HG02678 (cell line): ENCODE data around the gene ODAD2.

Experiments used
- ATAC-seq: cut with Tn5 transposase; IDR thresholded peaks from one replicate; pipeline ENCODE4 v1.9.1; 2021; ENCODE audit warnings: mild to moderate bottlenecking, moderate library complexity; ENCODE audit not compliant: unreplicated experiment

Gene ODAD2

GRCh38 chr10:27861781-27862180, 137.1 kb downstream of the ODAD2 start:
- no peak for ATAC-seq

- no peak for ATAC-seq
These were observed 141.3 kb downstream of the ODAD2 start for GRCh38 chr10:27857616-27858015.

GRCh38 chr10:27844223-27844622, 154.7 kb downstream of the ODAD2 start:
- ATAC-seq, result no peak

- ATAC-seq, result no peak
These were observed 160.0 kb downstream of the ODAD2 start for GRCh38 chr10:27838901-27839300.

GRCh38 chr10:27838361-27838760, 160.5 kb downstream of the ODAD2 start:
- ATAC-seq, result no peak

GRCh38 chr10:27834476-27834875, 164.4 kb downstream of the ODAD2 start:
- ATAC-seq, result no peak

- ATAC-seq, result no peak
These were observed 165.1 kb downstream of the ODAD2 start for GRCh38 chr10:27833792-27834191.

GRCh38 chr10:27832826-27833225, 166.1 kb downstream of the ODAD2 start:
- ATAC-seq, result no peak

- ATAC-seq, result no peak
These were observed 172.5 kb downstream of the ODAD2 start for GRCh38 chr10:27826369-27826768.

- no peak for ATAC-seq
These were observed 176.6 kb downstream of the ODAD2 start for GRCh38 chr10:27822301-27822700.

- ATAC-seq, result no peak
These were observed 178.2 kb downstream of the ODAD2 start for GRCh38 chr10:27820637-27821036.

- no peak for ATAC-seq
These were observed 178.9 kb downstream of the ODAD2 start for GRCh38 chr10:27819781-27820531.

GRCh38 chr10:27816320-27816719, 182.6 kb downstream of the ODAD2 start:
- ATAC-seq, result no peak

GRCh38 chr10:27815846-27816245, 183.0 kb downstream of the ODAD2 start:
- ATAC-seq, result no peak

- no peak for ATAC-seq
These were observed 183.6 kb downstream of the ODAD2 start for GRCh38 chr10:27815261-27815660.

- ATAC-seq, result no peak
These were observed 193.7 kb downstream of the ODAD2 start for GRCh38 chr10:27805180-27805579.

GRCh38 chr10:27804136-27804535, 194.7 kb downstream of the ODAD2 start:
- no peak for ATAC-seq

- ATAC-seq, result no peak
These were observed 197.6 kb downstream of the ODAD2 start for GRCh38 chr10:27801171-27801785.

- ATAC-seq, result no peak
These were observed 199.8 kb downstream of the ODAD2 start for GRCh38 chr10:27799046-27799445.

GRCh38 chr10:27794157-27794556, 204.7 kb downstream of the ODAD2 start:
- ATAC-seq, result no peak

- no peak for ATAC-seq
These were observed 206.7 kb downstream of the ODAD2 start for GRCh38 chr10:27792216-27792615.

- ATAC-seq, result no peak
These were observed 214.6 kb downstream of the ODAD2 start for GRCh38 chr10:27784272-27784671.

- ATAC-seq, result no peak
These were observed 215.2 kb downstream of the ODAD2 start for GRCh38 chr10:27783660-27784059.
